H9 (cell line): Measurements from ENCODE around the gene NOD1. TPM values are rescaled to one million over a fixed set of nuclear protein-coding genes. Genes with fewer than 3 reads are reported as not detected.

Experiments used
- DNase-seq: peaks from one replicate; pipeline ENCODE4 v3.0.0-alpha.2; 2017
- H2AFZ ChIP-seq: one replicate; pipeline ENCODE4 v1.6.1; 2013; ENCODE audit warnings: mild to moderate bottlenecking, low read length, control low read depth, moderate library complexity
- H2AK5ac ChIP-seq: 2 replicates; pipeline ENCODE4 v1.6.1; 2013; ENCODE audit warnings: low read length, control low read depth, mixed read lengths; ENCODE audit not compliant: insufficient read length
- H2BK120ac ChIP-seq: one replicate; pipeline ENCODE4 v1.6.1; 2013; ENCODE audit warnings: low read depth, mild to moderate bottlenecking, low read length, control low read depth, inconsistent platforms; ENCODE audit not compliant: poor library complexity, severe bottlenecking
- H2BK12ac ChIP-seq: 2 replicates; pipeline ENCODE4 v1.6.1; 2013; ENCODE audit warnings: low read length, control low read depth, mixed read lengths, low read depth; ENCODE audit not compliant: insufficient read length
- H2BK15ac ChIP-seq: 2 replicates; pipeline ENCODE4 v1.6.1; 2013; ENCODE audit warnings: low read depth, low read length, control low read depth
- H2BK20ac ChIP-seq: one replicate; pipeline ENCODE4 v1.6.1; 2013; ENCODE audit warnings: low read depth, mild to moderate bottlenecking, low read length, control low read depth, inconsistent platforms; ENCODE audit not compliant: poor library complexity, severe bottlenecking
- H2BK5ac ChIP-seq: 2 replicates; pipeline ENCODE4 v1.6.1; 2013; ENCODE audit warnings: low read length, control low read depth, mixed read lengths; ENCODE audit not compliant: insufficient read length
- H3K14ac ChIP-seq: 2 replicates; pipeline ENCODE4 v1.6.1; 2013; ENCODE audit warnings: low read length, control low read depth; ENCODE audit not compliant: insufficient read depth
- H3K18ac ChIP-seq: 2 replicates; pipeline ENCODE4 v1.6.1; 2013; ENCODE audit warnings: low read depth, mild to moderate bottlenecking, mixed read lengths, low read length, control low read depth; ENCODE audit not compliant: insufficient read length
- H3K23ac ChIP-seq: 2 replicates; pipeline ENCODE4 v1.6.1; 2013; ENCODE audit warnings: low read length, control low read depth, mixed read lengths, low read depth; ENCODE audit not compliant: insufficient read length
- H3K23me2 ChIP-seq: 2 replicates; pipeline ENCODE4 v1.6.1; 2013; ENCODE audit warnings: low read depth, mild to moderate bottlenecking, mixed read lengths, low read length, control low read depth; ENCODE audit not compliant: insufficient read length, poor library complexity, severe bottlenecking
- H3K27ac ChIP-seq: 2 replicates; pipeline ENCODE4 v1.5.1; 2013; ENCODE audit warnings: low read length, control low read depth, mixed read lengths, low read depth; ENCODE audit not compliant: insufficient read length
- H3K27me3 ChIP-seq: 2 replicates; pipeline ENCODE4 v1.6.1; 2013; ENCODE audit warnings: low read length, control low read depth, inconsistent platforms; ENCODE audit not compliant: insufficient read depth
- H3K4ac ChIP-seq: 2 replicates; pipeline ENCODE4 v1.6.1; 2013; ENCODE audit warnings: low read depth, mild to moderate bottlenecking, control low read depth, inconsistent platforms, low read length, moderate library complexity
- H3K4me1 ChIP-seq: 2 replicates; pipeline ENCODE4 v1.6.1; 2013; ENCODE audit warnings: low read length, control low read depth, inconsistent platforms; ENCODE audit not compliant: insufficient read depth
- H3K4me2 ChIP-seq: 2 replicates; pipeline ENCODE4 v1.6.1; 2013; ENCODE audit warnings: low read length, control low read depth, mixed read lengths; ENCODE audit not compliant: insufficient read length, insufficient read depth
- H3K56ac ChIP-seq: 2 replicates; pipeline ENCODE4 v1.6.1; 2013; ENCODE audit warnings: low read depth, mild to moderate bottlenecking, mixed read lengths, low read length, control low read depth; ENCODE audit not compliant: insufficient read length
- H3K79me1 ChIP-seq: 2 replicates; pipeline ENCODE4 v1.6.1; 2013; ENCODE audit warnings: low read depth, mild to moderate bottlenecking, moderate library complexity, low read length, control low read depth, inconsistent platforms; ENCODE audit not compliant: insufficient read depth, poor library complexity, severe bottlenecking
- H3K79me2 ChIP-seq: 2 replicates; pipeline ENCODE4 v1.6.1; 2013; ENCODE audit warnings: low read length, control low read depth, inconsistent platforms; ENCODE audit not compliant: insufficient read depth
- H3K9ac ChIP-seq: 2 replicates; pipeline ENCODE4 v1.6.1; 2013; ENCODE audit warnings: low read length, control low read depth, mixed read lengths; ENCODE audit not compliant: insufficient read length; ENCODE audit errors: extremely low read depth
- H3K9me3 ChIP-seq: one replicate; pipeline ENCODE4 v1.6.1; 2013; ENCODE audit warnings: low read depth, low read length, inconsistent platforms; ENCODE audit not compliant: control insufficient read depth
- H3T11ph ChIP-seq: one replicate; pipeline ENCODE4 v1.6.1; 2013; ENCODE audit warnings: mild to moderate bottlenecking, low read length, control low read depth, inconsistent platforms
- H4K20me1 ChIP-seq: one replicate; pipeline ENCODE4 v1.6.1; 2013; ENCODE audit not compliant: control insufficient read depth, insufficient read length, insufficient read depth
- H4K5ac ChIP-seq: 2 replicates; pipeline ENCODE4 v1.6.1; 2013; ENCODE audit warnings: low read depth, mild to moderate bottlenecking, mixed read lengths, low read length, control low read depth; ENCODE audit not compliant: insufficient read length
- H4K8ac ChIP-seq: replicated peaks from 2 replicates; pipeline ENCODE4 v1.6.1; 2013; ENCODE audit warnings: low read length, control low read depth, mixed read lengths, low read depth; ENCODE audit not compliant: insufficient read length
- H4K91ac ChIP-seq: 2 replicates; pipeline ENCODE4 v1.6.1; 2013; ENCODE audit warnings: low read depth, mild to moderate bottlenecking, moderate library complexity, mixed read lengths, low read length, control low read depth; ENCODE audit not compliant: insufficient read length
- H3K27ac Mint-ChIP-seq, 3 experiments: 2 replicates in 2 of 3; 3 replicates in 1 of 3; pipeline ENCODE4 v1.8.0; 2020 to 2021; ENCODE audit warnings: mixed read lengths in 3 of 3, mild to moderate bottlenecking in 1 of 3, moderate library complexity in 1 of 3
- H3K27me3 Mint-ChIP-seq: 2 replicates; pipeline ENCODE4 v1.8.0; 2021; ENCODE audit warnings: low read depth, mild to moderate bottlenecking, moderate library complexity, mixed read lengths
- H3K36me3 Mint-ChIP-seq, 3 experiments: 2 replicates in 2 of 3; 3 replicates in 1 of 3; pipeline ENCODE4 v1.8.0; 2020 to 2021; ENCODE audit warnings: low read depth in 3 of 3, mixed read lengths in 3 of 3; ENCODE audit not compliant: insufficient read depth in 1 of 3
- H3K4me1 Mint-ChIP-seq, 2 experiments: 2 replicates each; pipeline ENCODE4 v1.8.0; 2020; ENCODE audit warnings: mixed read lengths in 2 of 2
- H3K4me3 Mint-ChIP-seq, 2 experiments: 2 replicates in 1 of 2; 3 replicates in 1 of 2; pipeline ENCODE4 v1.8.0; 2020 to 2021; ENCODE audit warnings: mild to moderate bottlenecking in 2 of 2, mixed read lengths in 2 of 2, moderate library complexity in 1 of 2
- H3K9me3 Mint-ChIP-seq, 2 experiments: 2 replicates in 1 of 2; 3 replicates in 1 of 2; pipeline ENCODE4 v1.8.0; 2020; ENCODE audit warnings: mild to moderate bottlenecking in 2 of 2, mixed read lengths in 2 of 2, moderate library complexity in 1 of 2
- WGBS: extraction: QIAGEN DNeasy Blood & Tissue Kit; methylation state at CpG from one replicate; pipeline ENCODE4 v1.1.7; 2013; ENCODE audit warnings: missing lambda C conversion rate, low lambda C conversion rate, mixed read lengths; ENCODE audit not compliant: insufficient read length; ENCODE audit errors: extremely low coverage; 5-methylcytosine and 5-hydroxymethylcytosine counted together
- total RNA-seq: library from RNA; stranded (reverse); gene quantifications from 2 replicates; pipeline ENCODE4 v1.2.1, GENCODE V29; 2021
- TF ChIP-seq, protein P1 (sequence below): fragments of 200-600 bp; sonication (generic); conservative IDR thresholded peaks from 3 replicates; pipeline ENCODE4 v1.8.0; 2021; ENCODE audit warnings: antibody characterized with exemption, mild to moderate bottlenecking

The NOD1 gene
- total RNA-seq, 1 experiment from 2014 or later, result 5.3 TPM

DNA sequence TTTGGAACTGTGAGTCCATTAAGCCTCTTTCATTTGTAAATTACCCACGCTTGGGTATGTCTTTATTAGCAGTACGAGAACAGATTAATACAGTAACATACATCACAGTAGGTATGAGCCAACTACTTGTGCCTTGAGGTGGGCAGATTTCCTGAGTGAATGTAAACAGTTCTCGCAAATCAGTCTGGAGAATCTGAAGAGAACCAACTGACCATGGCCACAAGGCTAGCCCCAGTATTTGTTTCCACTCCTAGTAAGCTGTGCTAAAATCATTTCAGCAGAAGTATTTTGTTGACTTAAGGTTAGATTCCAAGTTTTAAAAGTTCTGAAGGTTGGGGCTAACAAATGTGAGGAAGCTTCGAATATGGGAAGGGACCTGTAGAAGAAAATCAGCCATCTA is 82.9 kb downstream of the NOD1 start:
- no peak overlapping the region for H4K8ac ChIP-seq
- H2AFZ ChIP-seq, result no peak overlapping the region
- 0 out of 2 replicates have a peak overlapping the region, but pooled peaks have one; percentile 94 for H2BK15ac ChIP-seq
- peaks cover 22 to 27% of the 10 kb centered on the region in 2 experiments for H3K4me1 Mint-ChIP-seq
- H3K79me1 ChIP-seq, result no peaks in the 10 kb centered on the region
- no peak overlapping the region for H3K14ac ChIP-seq
- H3K23ac ChIP-seq, result no peak overlapping the region
- H3K9me3 Mint-ChIP-seq, result no peaks in the 10 kb centered on the region
- H3K23me2 ChIP-seq, result no peaks in the 10 kb centered on the region
- TF ChIP-seq, protein P1, sequence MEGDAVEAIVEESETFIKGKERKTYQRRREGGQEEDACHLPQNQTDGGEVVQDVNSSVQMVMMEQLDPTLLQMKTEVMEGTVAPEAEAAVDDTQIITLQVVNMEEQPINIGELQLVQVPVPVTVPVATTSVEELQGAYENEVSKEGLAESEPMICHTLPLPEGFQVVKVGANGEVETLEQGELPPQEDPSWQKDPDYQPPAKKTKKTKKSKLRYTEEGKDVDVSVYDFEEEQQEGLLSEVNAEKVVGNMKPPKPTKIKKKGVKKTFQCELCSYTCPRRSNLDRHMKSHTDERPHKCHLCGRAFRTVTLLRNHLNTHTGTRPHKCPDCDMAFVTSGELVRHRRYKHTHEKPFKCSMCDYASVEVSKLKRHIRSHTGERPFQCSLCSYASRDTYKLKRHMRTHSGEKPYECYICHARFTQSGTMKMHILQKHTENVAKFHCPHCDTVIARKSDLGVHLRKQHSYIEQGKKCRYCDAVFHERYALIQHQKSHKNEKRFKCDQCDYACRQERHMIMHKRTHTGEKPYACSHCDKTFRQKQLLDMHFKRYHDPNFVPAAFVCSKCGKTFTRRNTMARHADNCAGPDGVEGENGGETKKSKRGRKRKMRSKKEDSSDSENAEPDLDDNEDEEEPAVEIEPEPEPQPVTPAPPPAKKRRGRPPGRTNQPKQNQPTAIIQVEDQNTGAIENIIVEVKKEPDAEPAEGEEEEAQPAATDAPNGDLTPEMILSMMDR, result no peak
- H3K4me1 ChIP-seq, result peaks cover 10% of the 10 kb centered on the region; the same call in 1 of the 2 replicates
- WGBS, result no CpG with 5 or more reads among the region's 4 CpGs
- no peak overlapping the region; a peak in 1 of 5 replicates for H3K4me3 Mint-ChIP-seq
- peak overlapping the region; percentile 14 to 68 (median 52); a peak in 4 of 7 replicates for H3K27ac Mint-ChIP-seq
- H3K36me3 Mint-ChIP-seq, result no peaks in the 10 kb centered on the region; a peak in 1 of 7 replicates
- H3K9me3 ChIP-seq, result no peaks in the 10 kb centered on the region
- no peak overlapping the region for H2BK20ac ChIP-seq
- no peaks in the 10 kb centered on the region for H3K79me2 ChIP-seq
- H2BK12ac ChIP-seq, result no peak overlapping the region
- no peak overlapping the region for H3K9ac ChIP-seq
- no peaks in the 10 kb centered on the region for H3K27me3 ChIP-seq
- no peak overlapping the region for H3K4ac ChIP-seq
- DNase-seq, result no peak
- no peak overlapping the region for H3T11ph ChIP-seq
- no peaks in the 10 kb centered on the region for H4K20me1 ChIP-seq
- H4K91ac ChIP-seq, result no peak overlapping the region
- H2BK120ac ChIP-seq, result no peak overlapping the region
- H3K27me3 Mint-ChIP-seq, result no peaks in the 10 kb centered on the region
- no peak overlapping the region for H3K18ac ChIP-seq
- H2AK5ac ChIP-seq, result no peak overlapping the region
- no peak overlapping the region for H4K5ac ChIP-seq
- no peak overlapping the region for H3K56ac ChIP-seq
- H3K4me2 ChIP-seq, result peak overlapping the region; percentile 6
- H2BK5ac ChIP-seq, result no peak overlapping the region
- H3K27ac ChIP-seq, result no peak overlapping the region
